ENCODE data around the gene TMEM154.

TMEM154 gene

DNA sequence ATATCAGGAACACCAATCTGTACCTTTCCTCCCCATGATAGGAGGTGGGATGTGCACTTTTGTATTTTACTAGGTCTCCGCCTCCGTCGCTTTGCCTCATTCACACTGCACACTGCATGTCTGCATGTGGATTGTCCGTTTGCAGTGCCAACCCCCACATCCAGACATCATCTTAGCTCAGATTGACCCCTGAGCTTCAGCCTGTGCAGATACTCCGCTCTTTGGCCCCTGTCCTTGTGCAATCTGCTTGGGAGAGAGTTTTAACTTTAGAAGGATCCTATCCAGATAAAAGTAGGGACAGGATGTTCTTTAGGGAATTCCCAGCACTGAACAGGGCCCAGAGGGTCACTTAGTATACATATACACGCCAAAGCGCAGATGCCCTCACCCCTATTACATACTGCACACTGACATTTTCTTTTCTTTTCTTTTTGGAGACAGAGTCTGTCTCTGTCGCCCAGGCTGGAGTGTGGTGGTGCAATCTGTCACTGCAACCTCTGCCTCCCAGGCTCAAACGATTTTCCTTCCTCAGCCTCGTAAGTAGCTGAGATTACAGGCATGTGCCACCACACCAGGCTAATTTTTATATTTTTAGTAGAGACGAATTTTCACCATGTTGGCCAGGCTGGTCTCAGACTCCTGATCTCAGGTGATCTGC, 100.6 kb downstream of the TMEM154 start:
- DNase-seq (ENCODE audit: insufficient read length, low spot score) (no peak), FAIRE-seq (no peak)
- no peak for TF ChIP-seq PAX5 (IDR thresholded peaks at IDR 0.05; ENCODE audit: insufficient read depth, low read length, severe bottlenecking)
- TF ChIP-seq TAF1 (IDR thresholded peaks at IDR 0.05; ENCODE audit: low read depth, low read length): no peak
- no peak for TF ChIP-seq POLR2AphosphoS5 (IDR thresholded peaks at IDR 0.05; ENCODE audit: low read depth, low read length)
- TF ChIP-seq SPI1 (IDR thresholded peaks at IDR 0.05; ENCODE audit: low read depth, low read length): no peak
- no peak for TF ChIP-seq POLR2A (IDR thresholded peaks at IDR 0.05; ENCODE audit: low read depth, low read length)
- TF ChIP-seq POU2F2 (IDR thresholded peaks at IDR 0.05; ENCODE audit: low read depth, low read length): no peak

DNA sequence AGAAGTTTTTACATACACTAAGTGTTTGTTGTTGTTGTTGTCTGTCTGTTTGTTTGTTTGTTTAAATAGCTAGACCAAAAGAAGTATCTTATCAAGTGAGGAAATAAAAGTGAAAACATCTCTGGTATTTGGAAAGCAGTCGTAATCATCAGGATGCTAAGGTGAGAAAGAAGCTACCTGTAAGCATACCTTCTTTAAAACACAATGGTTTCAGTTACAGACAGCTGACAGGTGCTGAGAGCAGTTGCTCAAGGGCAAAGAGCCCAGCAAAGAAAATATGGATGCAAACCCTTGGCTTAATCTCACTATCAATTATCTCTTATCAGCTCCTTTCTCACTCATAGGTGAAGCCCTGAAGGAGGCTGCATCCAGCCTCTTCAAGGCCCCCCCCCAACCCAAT, 101.1 kb downstream of the TMEM154 start:
- DNase-seq (ENCODE audit: insufficient read length, low spot score): no peak
- TF ChIP-seq POLR2AphosphoS5 (IDR thresholded peaks at IDR 0.05; ENCODE audit: low read depth, low read length): no peak
- TF ChIP-seq SPI1 (IDR thresholded peaks at IDR 0.05; ENCODE audit: low read depth, low read length): no peak
- no peak for TF ChIP-seq POU2F2 (IDR thresholded peaks at IDR 0.05; ENCODE audit: low read depth, low read length)
- no peak for TF ChIP-seq POLR2A (IDR thresholded peaks at IDR 0.05; ENCODE audit: low read depth, low read length)
- TF ChIP-seq PAX5 (IDR thresholded peaks at IDR 0.05; ENCODE audit: insufficient read depth, low read length, severe bottlenecking): no peak
- TF ChIP-seq TAF1 (IDR thresholded peaks at IDR 0.05; ENCODE audit: low read depth, low read length): no peak
- no peak for FAIRE-seq

DNA sequence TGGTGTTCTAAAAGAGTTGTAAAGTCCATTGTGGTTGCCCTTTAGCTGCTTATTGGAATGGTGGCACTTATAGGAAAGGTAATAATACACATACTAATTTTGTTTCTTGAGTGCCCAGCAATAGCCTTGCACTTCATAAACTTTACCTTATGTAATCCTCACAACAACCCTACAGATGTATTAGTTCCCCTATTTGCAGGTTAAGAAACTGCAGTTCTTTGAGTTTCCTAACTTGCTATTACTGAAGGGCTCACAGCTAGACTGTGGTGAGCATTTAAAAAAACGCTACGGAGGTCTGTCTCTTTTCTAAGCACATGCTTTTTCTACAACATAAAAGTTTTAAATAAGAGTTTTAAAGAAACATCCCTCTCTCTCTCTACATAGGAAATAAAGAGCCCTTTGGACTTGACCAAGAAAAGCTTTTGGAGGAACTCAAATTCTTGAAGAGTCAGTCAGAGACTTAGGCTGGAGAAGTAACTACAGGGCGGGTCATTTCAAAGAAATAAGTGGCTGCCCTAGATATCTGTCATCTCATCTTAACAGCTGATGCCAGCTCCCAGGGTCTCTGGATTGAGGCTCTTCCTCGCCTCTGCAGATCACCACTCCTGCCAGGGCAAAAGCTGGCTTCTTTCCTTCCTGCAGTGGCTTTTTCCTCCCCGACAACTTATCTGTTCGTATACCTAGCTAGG, 101.9 kb downstream of the TMEM154 start:
- no peak for DNase-seq (ENCODE audit: insufficient read length, low spot score)
- TF ChIP-seq TAF1 (IDR thresholded peaks at IDR 0.05; ENCODE audit: low read depth, low read length): no peak
- TF ChIP-seq POLR2A (IDR thresholded peaks at IDR 0.05; ENCODE audit: low read depth, low read length): no peak
- no peak for TF ChIP-seq PAX5 (IDR thresholded peaks at IDR 0.05; ENCODE audit: insufficient read depth, low read length, severe bottlenecking)
- no peak for TF ChIP-seq SPI1 (IDR thresholded peaks at IDR 0.05; ENCODE audit: low read depth, low read length)
- TF ChIP-seq POU2F2 (IDR thresholded peaks at IDR 0.05; ENCODE audit: low read depth, low read length): no peak
- TF ChIP-seq POLR2AphosphoS5 (IDR thresholded peaks at IDR 0.05; ENCODE audit: low read depth, low read length): no peak
- peak; percentile 38 for FAIRE-seq

DNA sequence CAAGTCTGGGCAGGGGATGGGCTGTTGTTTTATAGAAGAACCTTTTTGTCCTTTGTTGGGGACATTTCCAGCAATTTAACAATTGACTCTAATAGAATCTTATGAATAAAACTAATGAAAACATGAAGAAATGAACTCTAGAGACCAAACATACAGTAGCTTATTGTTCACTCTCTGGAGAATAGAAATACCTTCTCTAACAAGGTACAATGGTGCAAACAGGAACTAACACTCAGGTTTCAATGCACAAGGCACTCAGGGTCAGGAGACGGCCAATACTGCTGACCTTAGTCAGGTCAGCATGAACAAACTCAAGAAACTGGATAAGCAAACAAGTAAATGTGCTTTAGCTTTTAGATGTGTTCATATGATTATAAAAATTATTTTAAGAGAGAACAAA, 104.3 kb downstream of the TMEM154 start:
- no peak for TF ChIP-seq PAX5 (IDR thresholded peaks at IDR 0.05; ENCODE audit: insufficient read depth, low read length, severe bottlenecking)
- no peak for TF ChIP-seq POLR2A (IDR thresholded peaks at IDR 0.05; ENCODE audit: low read depth, low read length)
- TF ChIP-seq POLR2AphosphoS5 (IDR thresholded peaks at IDR 0.05; ENCODE audit: low read depth, low read length): no peak
- TF ChIP-seq POU2F2 (IDR thresholded peaks at IDR 0.05; ENCODE audit: low read depth, low read length): no peak
- TF ChIP-seq SPI1 (IDR thresholded peaks at IDR 0.05; ENCODE audit: low read depth, low read length): no peak
- no peak for TF ChIP-seq TAF1 (IDR thresholded peaks at IDR 0.05; ENCODE audit: low read depth, low read length)
- no peak for FAIRE-seq
- DNase-seq (ENCODE audit: insufficient read length, low spot score): no peak

DNA sequence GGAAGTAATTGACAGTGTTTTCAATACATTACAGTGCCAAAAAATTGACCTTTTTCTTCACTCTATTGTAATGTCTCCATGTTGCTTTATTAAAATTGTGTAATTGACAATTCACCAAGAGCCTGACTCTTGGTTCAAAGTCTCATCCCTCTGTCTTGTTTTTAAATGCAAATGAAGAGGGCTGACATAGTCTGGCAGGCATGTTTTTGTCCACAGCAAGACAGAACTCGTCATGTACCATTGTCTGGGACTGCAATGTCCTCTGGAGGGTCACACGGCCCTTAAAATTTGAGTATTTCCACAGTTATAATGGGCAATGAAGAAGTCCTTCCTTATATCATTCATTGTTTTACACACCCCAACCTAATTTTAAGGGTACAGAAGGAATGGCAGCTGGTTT, 105.9 kb downstream of the TMEM154 start:
- DNase-seq (ENCODE audit: insufficient read length, low spot score): no peak
- FAIRE-seq: no peak
- TF ChIP-seq SPI1 (IDR thresholded peaks at IDR 0.05; ENCODE audit: low read depth, low read length) (no peak), POLR2A (IDR thresholded peaks at IDR 0.05; ENCODE audit: low read depth, low read length) (no peak), POU2F2 (IDR thresholded peaks at IDR 0.05; ENCODE audit: low read depth, low read length) (no peak), TAF1 (IDR thresholded peaks at IDR 0.05; ENCODE audit: low read depth, low read length) (no peak), PAX5 (IDR thresholded peaks at IDR 0.05; ENCODE audit: insufficient read depth, low read length, severe bottlenecking) (no peak), POLR2AphosphoS5 (IDR thresholded peaks at IDR 0.05; ENCODE audit: low read depth, low read length) (no peak)

DNA sequence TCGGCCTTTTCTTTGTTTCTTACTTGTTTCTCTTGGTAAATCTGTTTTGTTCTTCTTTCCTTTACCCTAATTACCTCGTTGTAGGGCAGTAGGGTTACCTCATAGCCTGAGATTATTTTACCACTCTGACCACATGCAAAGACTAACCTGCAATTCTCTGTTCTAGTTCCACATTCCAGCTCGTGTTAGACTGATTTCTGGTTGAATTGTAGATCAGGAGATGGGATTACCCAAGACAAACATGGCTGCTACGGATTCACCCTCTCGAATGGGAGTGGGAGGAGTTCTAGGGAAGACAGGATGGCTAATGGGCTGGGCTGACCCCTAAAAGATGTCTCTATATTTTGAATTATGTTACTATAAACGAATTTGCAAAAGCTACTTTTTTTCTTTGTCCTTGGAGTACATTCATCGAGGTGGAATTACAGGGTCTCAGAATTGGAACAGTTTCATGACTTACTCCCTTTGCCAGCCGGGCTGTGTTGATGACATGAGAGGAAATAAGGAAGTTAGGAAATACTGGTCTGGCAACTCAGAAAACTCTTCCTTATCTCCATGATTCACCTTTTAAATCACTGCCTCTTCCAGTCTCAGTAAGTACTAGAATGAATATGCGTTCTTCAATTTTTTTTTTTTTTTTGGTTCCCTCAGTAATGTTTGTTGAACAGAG, 107.2 kb downstream of the TMEM154 start:
- DNase-seq (ENCODE audit: insufficient read length, low spot score) (no peak), FAIRE-seq (peak; percentile 86)

DNA sequence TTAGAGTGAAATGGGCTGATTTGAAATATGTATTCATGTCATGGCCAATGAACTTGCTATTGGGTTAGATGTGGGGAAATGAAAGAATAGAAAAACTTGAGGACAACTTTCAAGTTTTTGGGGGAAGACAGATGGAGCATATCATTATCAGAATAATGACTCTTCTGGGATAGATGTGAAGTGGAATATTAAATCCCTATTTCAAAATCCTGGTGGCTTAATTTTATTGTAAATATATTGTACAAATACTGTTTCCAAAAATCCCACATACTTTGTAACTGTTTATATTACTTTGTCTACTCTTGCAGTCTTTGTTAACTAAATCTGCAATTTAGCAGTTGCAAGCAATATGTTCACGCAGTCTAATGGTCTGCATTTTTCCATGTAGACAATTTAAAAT, 108.0 kb downstream of the TMEM154 start:
- DNase-seq (ENCODE audit: insufficient read length, low spot score) (no peak), FAIRE-seq (no peak)
- TF ChIP-seq POU2F2 (IDR thresholded peaks at IDR 0.05; ENCODE audit: low read depth, low read length): no peak
- TF ChIP-seq PAX5 (IDR thresholded peaks at IDR 0.05; ENCODE audit: insufficient read depth, low read length, severe bottlenecking): no peak
- no peak for TF ChIP-seq POLR2AphosphoS5 (IDR thresholded peaks at IDR 0.05; ENCODE audit: low read depth, low read length)
- no peak for TF ChIP-seq POLR2A (IDR thresholded peaks at IDR 0.05; ENCODE audit: low read depth, low read length)
- no peak for TF ChIP-seq SPI1 (IDR thresholded peaks at IDR 0.05; ENCODE audit: low read depth, low read length)
- no peak for TF ChIP-seq TAF1 (IDR thresholded peaks at IDR 0.05; ENCODE audit: low read depth, low read length)

More for the DNA sequence above, 107.2 kb downstream of the TMEM154 start:
- TF ChIP-seq SPI1 (IDR thresholded peaks at IDR 0.05; ENCODE audit: low read depth, low read length) (no peak), TAF1 (IDR thresholded peaks at IDR 0.05; ENCODE audit: low read depth, low read length) (no peak), POLR2AphosphoS5 (IDR thresholded peaks at IDR 0.05; ENCODE audit: low read depth, low read length) (no peak), PAX5 (IDR thresholded peaks at IDR 0.05; ENCODE audit: insufficient read depth, low read length, severe bottlenecking) (no peak), POLR2A (IDR thresholded peaks at IDR 0.05; ENCODE audit: low read depth, low read length) (no peak), POU2F2 (IDR thresholded peaks at IDR 0.05; ENCODE audit: low read depth, low read length) (no peak; the same call in 1 of the 2 replicates)

DNA sequence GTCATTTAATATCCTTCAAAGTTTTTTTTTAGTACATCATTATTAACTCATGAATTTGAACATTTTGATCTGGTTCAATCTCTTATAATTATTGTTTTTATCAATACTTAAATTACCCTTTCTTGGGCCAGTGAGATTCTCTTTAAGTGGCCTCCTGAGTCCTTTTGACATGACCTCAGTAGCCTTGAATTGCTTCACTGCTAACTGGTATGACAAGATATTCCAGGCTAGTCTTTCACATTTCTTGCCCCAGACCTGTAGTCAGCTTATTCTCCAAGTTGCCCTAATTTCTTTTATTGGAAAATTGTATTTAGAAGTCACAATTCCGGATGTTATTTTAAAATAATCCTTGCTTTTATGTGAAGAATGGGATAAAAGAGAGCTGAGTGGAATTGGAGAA, 108.5 kb downstream of the TMEM154 start:
- TF ChIP-seq SPI1 (IDR thresholded peaks at IDR 0.05; ENCODE audit: low read depth, low read length): no peak
- TF ChIP-seq PAX5 (IDR thresholded peaks at IDR 0.05; ENCODE audit: insufficient read depth, low read length, severe bottlenecking): no peak
- TF ChIP-seq POLR2AphosphoS5 (IDR thresholded peaks at IDR 0.05; ENCODE audit: low read depth, low read length): no peak
- TF ChIP-seq POLR2A (IDR thresholded peaks at IDR 0.05; ENCODE audit: low read depth, low read length): no peak
- TF ChIP-seq POU2F2 (IDR thresholded peaks at IDR 0.05; ENCODE audit: low read depth, low read length): no peak
- no peak for TF ChIP-seq TAF1 (IDR thresholded peaks at IDR 0.05; ENCODE audit: low read depth, low read length)
- FAIRE-seq: no peak
- DNase-seq (ENCODE audit: insufficient read length, low spot score): no peak
